Measurements from ENCODE around the gene NEK11.

NEK11 gene

GRCh38 chr3:131147534-131147933 is 120.9 kb downstream of the NEK11 start:
- no peaks in the 10 kb centered on the region for H3K9me3 ChIP-seq (ENCODE audit: low read length)
- no peak overlapping the region for H3K27ac ChIP-seq (ENCODE audit: low read depth, low read length, poor library complexity, severe bottlenecking)
- no peaks in the 10 kb centered on the region for H3F3A ChIP-seq (ENCODE audit: insufficient read depth, low read length)
- no peak overlapping the region for H3K4me3 ChIP-seq (ENCODE audit: low read depth, low read length, poor library complexity, severe bottlenecking)
- no peaks in the 10 kb centered on the region for H3K79me2 ChIP-seq (ENCODE audit: insufficient read depth, low read length)
- no peak overlapping the region for H3K9ac ChIP-seq (ENCODE audit: low read length)
- TF ChIP-seq CTCF (IDR thresholded peaks at IDR 0.05; ENCODE audit: low read length) (no peak), EZH2 (IDR thresholded peaks at IDR 0.05; ENCODE audit: borderline replicate concordance, low read length) (no peak)
- H2AFZ ChIP-seq (ENCODE audit: low read length), result no peak overlapping the region
- no peaks in the 10 kb centered on the region for H3K4me1 ChIP-seq (ENCODE audit: insufficient read depth, low read length, severe bottlenecking)
- no peaks in the 10 kb centered on the region for H3K36me3 ChIP-seq (ENCODE audit: insufficient read depth, low read length)
- no peaks in the 10 kb centered on the region; the same call in 1 of the 2 replicates for H3K9me2 ChIP-seq (ENCODE audit: low read depth, low read length)
- H3K27me3 ChIP-seq (ENCODE audit: insufficient read depth, low read length), result no peaks in the 10 kb centered on the region
- no peak overlapping the region for H3K4me2 ChIP-seq (ENCODE audit: low read length)
- no peaks in the 10 kb centered on the region for H4K20me1 ChIP-seq (ENCODE audit: insufficient read depth, low read length)

GRCh38 chr3:131158434-131158833 is 131.8 kb downstream of the NEK11 start:
- no peak overlapping the region for H3K27ac ChIP-seq (ENCODE audit: low read depth, low read length, poor library complexity, severe bottlenecking)

GRCh38 chr3:131162516-131162915 is 135.8 kb downstream of the NEK11 start:
- H3K27ac ChIP-seq (ENCODE audit: low read depth, low read length, poor library complexity, severe bottlenecking), result no peak overlapping the region
- H3K4me3 ChIP-seq (ENCODE audit: low read depth, low read length, poor library complexity, severe bottlenecking), result no peak overlapping the region
- H2AFZ ChIP-seq (ENCODE audit: low read length), result no peak overlapping the region
- H3K4me1 ChIP-seq (ENCODE audit: insufficient read depth, low read length, severe bottlenecking), result no peaks in the 10 kb centered on the region
- H3K27me3 ChIP-seq (ENCODE audit: insufficient read depth, low read length), result no peaks in the 10 kb centered on the region
- H3K79me2 ChIP-seq (ENCODE audit: insufficient read depth, low read length), result no peaks in the 10 kb centered on the region
- H3K9me3 ChIP-seq (ENCODE audit: low read length), result no peaks in the 10 kb centered on the region
- no peak for TF ChIP-seq CTCF (IDR thresholded peaks at IDR 0.05; ENCODE audit: low read length)
- no peak for TF ChIP-seq EZH2 (IDR thresholded peaks at IDR 0.05; ENCODE audit: borderline replicate concordance, low read length)
- no peak overlapping the region for H3K9ac ChIP-seq (ENCODE audit: low read length)
- H3F3A ChIP-seq (ENCODE audit: insufficient read depth, low read length), result no peaks in the 10 kb centered on the region
- H3K4me2 ChIP-seq (ENCODE audit: low read length), result no peak overlapping the region
- no peaks in the 10 kb centered on the region for H4K20me1 ChIP-seq (ENCODE audit: insufficient read depth, low read length)
- no peaks in the 10 kb centered on the region for H3K36me3 ChIP-seq (ENCODE audit: insufficient read depth, low read length)
- H3K9me2 ChIP-seq (ENCODE audit: low read depth, low read length), result no peaks in the 10 kb centered on the region

More at GRCh38 chr3:131158434-131158833, 131.8 kb downstream of the NEK11 start:
- no peaks in the 10 kb centered on the region for H3K9me3 ChIP-seq (ENCODE audit: low read length)
- no peak overlapping the region for H3K9ac ChIP-seq (ENCODE audit: low read length)
- H3F3A ChIP-seq (ENCODE audit: insufficient read depth, low read length), result no peaks in the 10 kb centered on the region
- H3K36me3 ChIP-seq (ENCODE audit: insufficient read depth, low read length), result no peaks in the 10 kb centered on the region
- H3K4me1 ChIP-seq (ENCODE audit: insufficient read depth, low read length, severe bottlenecking), result no peaks in the 10 kb centered on the region
- no peaks in the 10 kb centered on the region for H3K79me2 ChIP-seq (ENCODE audit: insufficient read depth, low read length)
- H3K4me3 ChIP-seq (ENCODE audit: low read depth, low read length, poor library complexity, severe bottlenecking), result no peak overlapping the region
- H3K4me2 ChIP-seq (ENCODE audit: low read length), result no peak overlapping the region
- H2AFZ ChIP-seq (ENCODE audit: low read length), result no peak overlapping the region
- no peaks in the 10 kb centered on the region for H4K20me1 ChIP-seq (ENCODE audit: insufficient read depth, low read length)
- H3K9me2 ChIP-seq (ENCODE audit: low read depth, low read length), result no peaks in the 10 kb centered on the region
- 0 out of 2 replicates have a peak, but pooled peaks cover 3% of the 10 kb centered on the region for H3K27me3 ChIP-seq (ENCODE audit: insufficient read depth, low read length)
- TF ChIP-seq CTCF (IDR thresholded peaks at IDR 0.05; ENCODE audit: low read length) (no peak), EZH2 (IDR thresholded peaks at IDR 0.05; ENCODE audit: borderline replicate concordance, low read length) (no peak)

Data from OCI-LY1 (cell line).